ENCODE measurements around the gene RHOT2. TPM values are rescaled to one million over a fixed set of nuclear protein-coding genes. Genes with fewer than 3 reads are reported as not detected.
A peak's percentile ranks its signal among the peaks of the same experiment; 100 is the strongest.

RHOT2 gene
- polyA plus RNA-seq, 1 experiment: 38.0 TPM

- TF ChIP-seq CTCF (IDR thresholded peaks at IDR 0.05; ENCODE audit: low read depth, low read length): no peak
- DNase-seq (ENCODE audit: low read depth, low spot score): no peak
- Histone ChIP-seq H3K4me3 (ENCODE audit: low read depth, low read length) (peak overlapping the region; percentile 81), H3K27me3 (ENCODE audit: control insufficient read depth, insufficient read depth, low read length) (no peaks in the 10 kb centered on the region), H3K27ac (ENCODE audit: low read depth, low read length) (no peak overlapping the region), H3K9me3 (ENCODE audit: control insufficient read depth, insufficient read depth, low read length) (no peaks in the 10 kb centered on the region; the same call in 1 of the 2 replicates)
- ChIA-PET POLR2A (interaction anchor here (0.8 to 1.0 kb wide), 3 partner anchors 10 to 16 kb away, joined by 3 to 4 read pairs (median 4); partner anchors contain the start of genes JMJD8 and STUB1), CTCF (interaction anchor here (0.6 to 1.9 kb wide), 3 partner anchors 13 to 668 kb away, joined by 3 to 5 read pairs (median 4); no protein-coding TSS in a partner anchor)
Measured at GRCh38 chr16:668519-669171, 713 bp downstream of the RHOT2 start.

- Histone ChIP-seq H3K9me3 (ENCODE audit: control insufficient read depth, insufficient read depth, low read length) (no peaks in the 10 kb centered on the region; the same call in 1 of the 2 replicates), H3K27ac (ENCODE audit: low read depth, low read length) (no peak overlapping the region), H3K4me3 (ENCODE audit: low read depth, low read length) (peak overlapping the region; percentile 81; the same call in 1 of the 2 replicates), H3K27me3 (ENCODE audit: control insufficient read depth, insufficient read depth, low read length) (no peaks in the 10 kb centered on the region)
- POLR2A ChIA-PET: no interaction called here
- no peak for DNase-seq (ENCODE audit: low read depth, low spot score)
- CTCF ChIA-PET: no interaction called here
- no peak for TF ChIP-seq CTCF (IDR thresholded peaks at IDR 0.05; ENCODE audit: low read depth, low read length)
Measured at GRCh38 chr16:669666-670065, 1.7 kb downstream of the RHOT2 start.

GRCh38 chr16:670485-671352 is 2.8 kb downstream of the RHOT2 start:
- no peak for DNase-seq (ENCODE audit: low read depth, low spot score)
- H3K4me3 ChIP-seq (ENCODE audit: low read depth, low read length): no peak overlapping the region
- H3K9me3 ChIP-seq (ENCODE audit: control insufficient read depth, insufficient read depth, low read length): no peaks in the 10 kb centered on the region; the same call in 1 of the 2 replicates
- H3K27ac ChIP-seq (ENCODE audit: low read depth, low read length): no peak overlapping the region
- no peaks in the 10 kb centered on the region for H3K27me3 ChIP-seq (ENCODE audit: control insufficient read depth, insufficient read depth, low read length)
- no peak for TF ChIP-seq CTCF (IDR thresholded peaks at IDR 0.05; ENCODE audit: low read depth, low read length)
- CTCF ChIA-PET: interaction anchor here (0.6 kb wide), 1 partner anchor 236 kb away, joined by 3 read pairs; no protein-coding TSS in a partner anchor
- POLR2A ChIA-PET: no interaction called here

- Histone ChIP-seq H3K9me3 (ENCODE audit: control insufficient read depth, insufficient read depth, low read length) (no peaks in the 10 kb centered on the region; the same call in 1 of the 2 replicates), H3K4me3 (ENCODE audit: low read depth, low read length) (no peak overlapping the region), H3K27me3 (ENCODE audit: control insufficient read depth, insufficient read depth, low read length) (no peaks in the 10 kb centered on the region), H3K27ac (ENCODE audit: low read depth, low read length) (no peak overlapping the region)
- POLR2A ChIA-PET: no interaction called here
- TF ChIP-seq CTCF (IDR thresholded peaks at IDR 0.05; ENCODE audit: low read depth, low read length): no peak
- CTCF ChIA-PET: no interaction called here
- no peak for DNase-seq (ENCODE audit: low read depth, low spot score)
Measured at GRCh38 chr16:671353-672131, 3.6 kb downstream of the RHOT2 start.

All from AG04450 (cell line).